Gastroesophageal sphincter (tissue), 3 donors: ENCODE data around the gene EFHD1.

Experiments
- POLR2A ChIP-seq, 2 donors: fragments of 450-650 bp; IDR thresholded peaks; one replicate each; pipeline ENCODE4 v1.6.1; 2017; ENCODE audit warnings: antibody characterized with exemption in 2 of 2, mild to moderate bottlenecking in 2 of 2, moderate library complexity in 1 of 2
- POLR2AphosphoS5 ChIP-seq: sonication (generic); formaldehyde crosslinking; IDR thresholded peaks from one replicate; pipeline ENCODE4 v1.6.1; 2017; ENCODE audit warnings: antibody characterized with exemption
- TF ChIP-seq, protein P1 (sequence below), 4 experiments: fragments of 200-600 bp in 2 of 4; fragments of 450-650 bp in 2 of 4; sonication (generic) in 1 of 4; IDR thresholded peaks; one replicate each; pipeline ENCODE4 v1.5.1; 2017 to 2019; ENCODE audit warnings: antibody characterized with exemption in 4 of 4, mild to moderate bottlenecking in 2 of 4, moderate library complexity in 2 of 4

DNA sequence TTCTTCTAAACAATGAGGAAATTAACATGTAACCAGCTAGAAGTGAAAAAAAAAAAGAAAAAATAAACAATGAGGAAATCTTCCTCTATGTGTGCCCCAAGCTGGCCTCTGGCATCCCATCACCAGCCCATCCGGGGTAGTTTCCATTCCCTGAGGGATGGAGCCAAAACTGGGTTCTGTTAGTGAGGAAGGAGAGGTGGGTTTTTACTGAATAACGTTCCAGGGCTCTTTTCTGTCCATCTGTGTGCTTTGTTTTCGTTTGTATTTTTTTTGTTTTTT lies 9.7 kb downstream of the EFHD1 start:
- TF ChIP-seq, protein P1, sequence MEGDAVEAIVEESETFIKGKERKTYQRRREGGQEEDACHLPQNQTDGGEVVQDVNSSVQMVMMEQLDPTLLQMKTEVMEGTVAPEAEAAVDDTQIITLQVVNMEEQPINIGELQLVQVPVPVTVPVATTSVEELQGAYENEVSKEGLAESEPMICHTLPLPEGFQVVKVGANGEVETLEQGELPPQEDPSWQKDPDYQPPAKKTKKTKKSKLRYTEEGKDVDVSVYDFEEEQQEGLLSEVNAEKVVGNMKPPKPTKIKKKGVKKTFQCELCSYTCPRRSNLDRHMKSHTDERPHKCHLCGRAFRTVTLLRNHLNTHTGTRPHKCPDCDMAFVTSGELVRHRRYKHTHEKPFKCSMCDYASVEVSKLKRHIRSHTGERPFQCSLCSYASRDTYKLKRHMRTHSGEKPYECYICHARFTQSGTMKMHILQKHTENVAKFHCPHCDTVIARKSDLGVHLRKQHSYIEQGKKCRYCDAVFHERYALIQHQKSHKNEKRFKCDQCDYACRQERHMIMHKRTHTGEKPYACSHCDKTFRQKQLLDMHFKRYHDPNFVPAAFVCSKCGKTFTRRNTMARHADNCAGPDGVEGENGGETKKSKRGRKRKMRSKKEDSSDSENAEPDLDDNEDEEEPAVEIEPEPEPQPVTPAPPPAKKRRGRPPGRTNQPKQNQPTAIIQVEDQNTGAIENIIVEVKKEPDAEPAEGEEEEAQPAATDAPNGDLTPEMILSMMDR (IDR thresholded peaks at IDR 0.05) = no peak
- no peak for TF ChIP-seq POLR2AphosphoS5
- no peak for TF ChIP-seq POLR2A (IDR thresholded peaks at IDR 0.05)
